ENCODE measurements around the gene PPP2CA. TPM values are rescaled to one million over a fixed set of nuclear protein-coding genes. Genes with fewer than 3 reads are reported as not detected.

Gene PPP2CA
- total and polyA plus RNA-seq, 9 of the 15 experiments (the other 6 are each of a cell fraction or from before 2014, with no cell fraction given) = 23.0 to 257 (median 109) TPM

- TF ChIP-seq PKNOX1 (IDR thresholded peaks at IDR 0.05) = no peak
- TF ChIP-seq MCM2 (IDR thresholded peaks at IDR 0.05; ENCODE audit: low read depth) = no peak
- no peak for TF ChIP-seq TRIM25 (IDR thresholded peaks at IDR 0.05; ENCODE audit: borderline replicate concordance)
- peak; percentile 95 for TF ChIP-seq SP1 (CRISPR knock-in tag; IDR thresholded peaks at IDR 0.05)
- no peak for TF ChIP-seq CHAMP1 (IDR thresholded peaks at IDR 0.05)
- no peak for TF ChIP-seq HIVEP1 (CRISPR knock-in tag; IDR thresholded peaks at IDR 0.05)
- no peak for TF ChIP-seq E2F4 (CRISPR knock-in tag; IDR thresholded peaks at IDR 0.05; ENCODE audit: low read depth)
- TF ChIP-seq KDM2B (CRISPR knock-in tag; IDR thresholded peaks at IDR 0.05) = no peak
- TF ChIP-seq MYC (IDR thresholded peaks at IDR 0.05; ENCODE audit: low read depth, low read length) = peak; percentile 45; the same call in 1 of the 2 replicates
- no peak for TF ChIP-seq MYC (CRISPR knock-in tag; IDR thresholded peaks at IDR 0.05; ENCODE audit: borderline replicate concordance, low read depth)
- no peak for TF ChIP-seq CUX1 (CRISPR knock-in tag; IDR thresholded peaks at IDR 0.05)
- no peak for TF ChIP-seq ZNF431 (CRISPR knock-in tag; IDR thresholded peaks at IDR 0.05)
- TF ChIP-seq RBFOX2 (IDR thresholded peaks at IDR 0.05; ENCODE audit: low read depth, low read length) = peak; percentile 96
- TF ChIP-seq CHD2 (IDR thresholded peaks at IDR 0.05; ENCODE audit: low read depth, low read length) = peak; percentile 77
- no peak; the same call in 1 of the 2 replicates for TF ChIP-seq SMARCC2 (IDR thresholded peaks at IDR 0.05; ENCODE audit: low read depth)
Observed at GRCh38 chr5:134225780-134226440, at the start of gene PPP2CA (continued).

Data from K562 (cell line).